GM19395 (cell line): ENCODE results near the gene ARHGAP24.
A peak's percentile ranks its signal among the peaks of the same experiment; 100 is the strongest.
"Not testable (repeated sequence)": the region's sequence is repeated elsewhere in the genome, so short reads cannot be mapped to it uniquely, and the experiment has no call there.

Source experiments
- ATAC-seq: cut with Tn5 transposase; IDR thresholded peaks from one replicate; pipeline ENCODE4 v1.9.1; 2021; ENCODE audit warnings: mild to moderate bottlenecking, moderate library complexity; ENCODE audit not compliant: unreplicated experiment

The ARHGAP24 gene

GRCh38 chr4:85939595-85939994 is 464.6 kb downstream of the ARHGAP24 start:
- ATAC-seq: no peak

GRCh38 chr4:85940151-85940550 is 465.2 kb downstream of the ARHGAP24 start:
- ATAC-seq: no peak

- no peak for ATAC-seq
These were observed 467.2 kb downstream of the ARHGAP24 start for GRCh38 chr4:85942107-85942506.

GRCh38 chr4:85946821-85947220 is 471.9 kb downstream of the ARHGAP24 start:
- no peak for ATAC-seq

GRCh38 chr4:85951099-85951498 is 476.1 kb downstream of the ARHGAP24 start:
- ATAC-seq: no peak

GRCh38 chr4:85952528-85952927 is 477.6 kb downstream of the ARHGAP24 start:
- ATAC-seq: no peak

GRCh38 chr4:85952972-85953650 is 478.2 kb downstream of the ARHGAP24 start:
- ATAC-seq: no peak

- ATAC-seq: no peak
These were observed 478.7 kb downstream of the ARHGAP24 start for GRCh38 chr4:85953651-85954018.

- no peak for ATAC-seq
These were observed 480.8 kb downstream of the ARHGAP24 start for GRCh38 chr4:85955620-85956292.

GRCh38 chr4:85956293-85956945 is 481.5 kb downstream of the ARHGAP24 start:
- ATAC-seq: no peak

GRCh38 chr4:85961887-85962286 is 486.9 kb downstream of the ARHGAP24 start:
- no peak for ATAC-seq

GRCh38 chr4:85963231-85963630 is 488.3 kb downstream of the ARHGAP24 start:
- no peak for ATAC-seq

GRCh38 chr4:85964298-85964697 is 489.3 kb downstream of the ARHGAP24 start:
- no peak for ATAC-seq

- ATAC-seq: not testable (repeated sequence)
These were observed 490.1 kb downstream of the ARHGAP24 start for GRCh38 chr4:85965017-85965416.

- ATAC-seq: no peak
These were observed 490.6 kb downstream of the ARHGAP24 start for GRCh38 chr4:85965529-85965928.

GRCh38 chr4:85966373-85966772 is 491.4 kb downstream of the ARHGAP24 start:
- no peak for ATAC-seq

- no peak for ATAC-seq
These were observed 492.9 kb downstream of the ARHGAP24 start for GRCh38 chr4:85967872-85968271.

GRCh38 chr4:85968945-85969819 is 494.2 kb downstream of the ARHGAP24 start:
- peak; percentile 70 for ATAC-seq

GRCh38 chr4:85970535-85970934 is 495.6 kb downstream of the ARHGAP24 start:
- no peak for ATAC-seq

- ATAC-seq: peak; percentile 95
These were observed 504.3 kb downstream of the ARHGAP24 start for GRCh38 chr4:85979276-85979675.

- ATAC-seq: no peak
These were observed 511.3 kb downstream of the ARHGAP24 start for GRCh38 chr4:85986266-85986665.
